Activated naive CD4-positive, alpha-beta T cell treated with anti-CD3 and anti-CD28 coated beads, Interleukin-2, amount 10 ng/mL, durations not matched to agents 7 days and 5 days (primary cell): ENCODE results near the gene AKAIN1.

Source experiments
- CTCF ChIA-PET: fragments of 350-600 bp; sonication (Branson Sonifier 250); formaldehyde crosslinking; loops from one replicate; lab custom pipeline; 2021; ENCODE audit warnings: antibody characterized with exemption; lab: Charles Lee
- DNase-seq: peaks from one replicate; pipeline ENCODE4 v3.0.0-alpha.2; 2020
- H3K27ac Mint-ChIP-seq: one replicate; pipeline ENCODE4 v1.8.0; 2021; ENCODE audit warnings: mild to moderate bottlenecking, moderate library complexity, mixed read lengths
- H3K27me3 Mint-ChIP-seq: one replicate; pipeline ENCODE4 v1.8.0; 2021; ENCODE audit warnings: mild to moderate bottlenecking, mixed read lengths
- H3K36me3 Mint-ChIP-seq: one replicate; pipeline ENCODE4 v1.8.0; 2021; ENCODE audit warnings: mixed read lengths
- H3K4me1 Mint-ChIP-seq: one replicate; pipeline ENCODE4 v1.8.0; 2021; ENCODE audit warnings: mixed read lengths
- H3K4me3 Mint-ChIP-seq: one replicate; pipeline ENCODE4 v1.8.0; 2021; ENCODE audit warnings: mild to moderate bottlenecking, moderate library complexity, mixed read lengths
- H3K9me3 Mint-ChIP-seq: one replicate; pipeline ENCODE4 v1.8.0; 2021; ENCODE audit warnings: mixed read lengths

Gene AKAIN1

GRCh38 chr18:5178519-5178918 lies 18.5 kb downstream of the AKAIN1 start:
- H3K27me3 Mint-ChIP-seq: no peaks in the 10 kb centered on the region
- DNase-seq: no peak
- CTCF ChIA-PET: no interaction called here
- no peaks in the 10 kb centered on the region for H3K9me3 Mint-ChIP-seq
- H3K4me3 Mint-ChIP-seq: no peak overlapping the region
- H3K36me3 Mint-ChIP-seq: no peaks in the 10 kb centered on the region
- peaks cover 10% of the 10 kb centered on the region for H3K4me1 Mint-ChIP-seq
- no peak overlapping the region for H3K27ac Mint-ChIP-seq

GRCh38 chr18:5175378-5175777 lies 21.7 kb downstream of the AKAIN1 start:
- H3K4me1 Mint-ChIP-seq: peaks cover 10% of the 10 kb centered on the region
- no peak overlapping the region for H3K27ac Mint-ChIP-seq
- no peak for DNase-seq

DNA sequence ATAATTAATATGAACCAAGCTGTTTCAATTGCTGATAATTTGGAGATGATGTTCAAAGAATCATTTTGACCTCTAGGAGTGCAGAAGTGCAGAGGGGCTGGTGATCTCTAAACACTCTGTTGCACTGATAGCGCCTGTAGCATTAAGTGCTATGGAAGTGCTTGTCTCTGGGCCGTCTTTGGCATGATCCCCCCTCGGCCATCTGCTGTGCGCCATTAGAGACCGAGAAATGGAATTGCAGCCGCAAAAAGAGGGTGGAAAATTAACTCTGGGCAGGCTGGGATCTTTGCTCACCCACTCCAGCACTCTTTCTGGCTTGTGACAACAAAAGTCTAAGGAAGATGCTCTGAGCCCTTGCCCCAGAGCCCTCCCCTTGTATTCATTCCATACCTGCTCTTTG lies 23.4 kb downstream of the AKAIN1 start:
- Mint-ChIP-seq H3K9me3 (no peaks in the 10 kb centered on the region), H3K27ac (no peak overlapping the region), H3K4me1 (peaks cover 13% of the 10 kb centered on the region), H3K27me3 (no peaks in the 10 kb centered on the region), H3K4me3 (no peak overlapping the region), H3K36me3 (peaks cover 1% of the 10 kb centered on the region)
- no peak for DNase-seq
- CTCF ChIA-PET: no interaction called here

More at GRCh38 chr18:5175378-5175777, 21.7 kb downstream of the AKAIN1 start:
- CTCF ChIA-PET: no interaction called here
- no peaks in the 10 kb centered on the region for H3K36me3 Mint-ChIP-seq
- H3K27me3 Mint-ChIP-seq: no peaks in the 10 kb centered on the region
- H3K9me3 Mint-ChIP-seq: no peaks in the 10 kb centered on the region
- H3K4me3 Mint-ChIP-seq: no peak overlapping the region

GRCh38 chr18:5173236-5173635 lies 23.8 kb downstream of the AKAIN1 start:
- CTCF ChIA-PET: no interaction called here
- no peak for DNase-seq
- peaks cover 5% of the 10 kb centered on the region for H3K36me3 Mint-ChIP-seq
- H3K27me3 Mint-ChIP-seq: no peaks in the 10 kb centered on the region
- no peak overlapping the region for H3K4me3 Mint-ChIP-seq
- no peak overlapping the region for H3K27ac Mint-ChIP-seq
- no peaks in the 10 kb centered on the region for H3K9me3 Mint-ChIP-seq
- peaks cover 13% of the 10 kb centered on the region for H3K4me1 Mint-ChIP-seq

GRCh38 chr18:5167831-5168230 lies 29.2 kb downstream of the AKAIN1 start:
- Mint-ChIP-seq H3K27me3 (no peaks in the 10 kb centered on the region), H3K27ac (peak overlapping the region; percentile 83), H3K4me3 (peak overlapping the region; percentile 4), H3K9me3 (peaks cover 4% of the 10 kb centered on the region), H3K36me3 (peaks cover 5% of the 10 kb centered on the region), H3K4me1 (peaks cover 23% of the 10 kb centered on the region)
- CTCF ChIA-PET: no interaction called here
- peak; percentile 31 for DNase-seq

DNA sequence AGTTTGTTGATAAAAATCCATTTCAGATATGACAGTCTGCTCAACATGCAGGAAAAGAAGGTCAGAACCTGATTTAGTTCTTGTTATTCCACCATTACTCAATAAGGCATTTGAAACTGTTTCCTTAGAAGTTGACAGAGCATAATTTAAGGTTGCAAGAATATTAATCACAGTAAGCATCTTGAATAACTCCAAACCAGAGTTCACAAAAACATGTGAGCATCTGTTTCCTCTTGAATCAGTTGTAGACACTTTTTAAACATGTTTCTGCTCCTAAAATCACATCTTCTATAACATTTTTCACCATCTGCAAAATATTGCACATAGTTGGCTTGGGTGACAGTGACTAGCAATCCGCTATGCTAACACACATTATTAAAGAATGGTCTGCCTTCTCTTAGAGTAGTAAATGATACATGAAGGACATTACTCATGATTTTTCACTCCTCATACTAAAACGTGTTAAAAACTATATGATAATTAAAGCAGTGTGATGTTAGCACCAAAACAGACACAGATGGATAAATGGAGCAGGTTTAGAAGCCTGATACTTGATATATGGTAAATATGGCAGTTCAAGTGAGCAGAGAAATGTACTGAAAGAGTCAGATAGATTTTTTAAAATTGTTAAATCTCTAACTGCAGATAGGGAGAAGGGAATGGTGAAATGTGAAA lies 30.3 kb downstream of the AKAIN1 start:
- no peak overlapping the region for H3K27ac Mint-ChIP-seq
- H3K9me3 Mint-ChIP-seq: peaks cover 4% of the 10 kb centered on the region
- H3K4me3 Mint-ChIP-seq: no peak overlapping the region
- peaks cover 5% of the 10 kb centered on the region for H3K36me3 Mint-ChIP-seq
- no peak for DNase-seq
- CTCF ChIA-PET: no interaction called here
- no peaks in the 10 kb centered on the region for H3K27me3 Mint-ChIP-seq
- H3K4me1 Mint-ChIP-seq: peaks cover 23% of the 10 kb centered on the region

GRCh38 chr18:5164903-5165302 lies 32.2 kb downstream of the AKAIN1 start:
- Mint-ChIP-seq H3K27me3 (no peaks in the 10 kb centered on the region), H3K4me3 (no peak overlapping the region), H3K27ac (no peak overlapping the region), H3K4me1 (peaks cover 27% of the 10 kb centered on the region), H3K9me3 (peaks cover 4% of the 10 kb centered on the region), H3K36me3 (peaks cover 5% of the 10 kb centered on the region)
- no peak for DNase-seq
- CTCF ChIA-PET: no interaction called here

- no peaks in the 10 kb centered on the region for H3K36me3 Mint-ChIP-seq
- H3K4me3 Mint-ChIP-seq: no peak overlapping the region
- CTCF ChIA-PET: no interaction called here
- H3K4me1 Mint-ChIP-seq: peaks cover 28% of the 10 kb centered on the region
- H3K27me3 Mint-ChIP-seq: no peaks in the 10 kb centered on the region
- DNase-seq: no peak
- no peak overlapping the region for H3K27ac Mint-ChIP-seq
- no peaks in the 10 kb centered on the region for H3K9me3 Mint-ChIP-seq
Measured at GRCh38 chr18:5162111-5162510, 34.9 kb downstream of the AKAIN1 start.

- Mint-ChIP-seq H3K36me3 (no peaks in the 10 kb centered on the region), H3K27ac (peak overlapping the region; percentile 76), H3K9me3 (no peaks in the 10 kb centered on the region), H3K4me3 (no peak overlapping the region), H3K4me1 (peaks cover 24% of the 10 kb centered on the region), H3K27me3 (no peaks in the 10 kb centered on the region)
- CTCF ChIA-PET: no interaction called here
- DNase-seq: peak; percentile 26
Measured at GRCh38 chr18:5159080-5159479, 38.0 kb downstream of the AKAIN1 start.

DNA sequence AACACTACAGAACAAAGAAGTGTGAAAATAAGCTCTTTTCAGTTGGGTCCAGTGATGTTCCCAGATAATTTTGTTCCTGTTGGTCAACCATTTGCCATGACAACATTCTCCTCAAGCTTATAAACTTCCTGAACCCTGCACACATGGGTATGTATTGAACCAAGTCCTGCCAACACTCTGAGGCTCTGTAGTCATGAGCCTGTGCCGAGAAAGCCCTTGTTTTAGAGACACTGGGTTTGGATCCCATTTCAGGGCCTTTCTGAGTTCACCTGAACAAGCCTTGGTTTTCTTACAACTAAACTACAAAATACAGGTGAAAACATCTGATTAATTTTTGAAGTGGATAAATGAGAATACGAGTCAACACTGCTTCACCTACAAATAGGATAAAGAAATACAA lies 38.5 kb downstream of the AKAIN1 start:
- CTCF ChIA-PET: no interaction called here
- Mint-ChIP-seq H3K36me3 (no peaks in the 10 kb centered on the region), H3K4me3 (no peak overlapping the region), H3K27ac (peak overlapping the region; percentile 76), H3K27me3 (no peaks in the 10 kb centered on the region), H3K9me3 (no peaks in the 10 kb centered on the region), H3K4me1 (peaks cover 24% of the 10 kb centered on the region)
- no peak for DNase-seq

DNA sequence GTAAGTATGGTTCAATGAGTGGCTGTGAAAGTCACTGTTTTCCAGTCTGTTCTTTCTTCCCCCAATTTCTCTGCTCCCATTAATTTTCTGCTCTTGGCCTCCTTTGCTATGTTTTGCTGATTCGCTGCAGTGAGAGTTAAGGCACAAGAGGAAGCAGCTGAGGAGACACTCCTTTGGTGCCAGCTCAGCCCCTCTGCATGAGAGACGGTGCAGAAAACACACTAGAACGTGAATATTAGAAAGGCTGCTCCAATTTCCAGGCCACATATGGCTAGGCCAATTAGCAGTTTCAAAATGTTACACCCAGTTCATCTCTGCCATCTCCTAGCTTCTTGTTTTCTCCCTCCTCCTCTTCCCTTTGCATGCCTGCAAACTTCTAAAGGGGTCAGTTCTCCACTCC lies 38.9 kb downstream of the AKAIN1 start:
- DNase-seq: no peak
- Mint-ChIP-seq H3K27me3 (no peaks in the 10 kb centered on the region), H3K9me3 (no peaks in the 10 kb centered on the region), H3K36me3 (no peaks in the 10 kb centered on the region), H3K27ac (peak overlapping the region; percentile 76), H3K4me1 (peaks cover 24% of the 10 kb centered on the region), H3K4me3 (no peak overlapping the region)
- CTCF ChIA-PET: no interaction called here

GRCh38 chr18:5155907-5156287 lies 41.2 kb downstream of the AKAIN1 start:
- CTCF ChIA-PET: no interaction called here
- Mint-ChIP-seq H3K36me3 (no peaks in the 10 kb centered on the region), H3K27ac (no peak overlapping the region), H3K4me1 (peaks cover 24% of the 10 kb centered on the region), H3K4me3 (no peak overlapping the region), H3K9me3 (no peaks in the 10 kb centered on the region), H3K27me3 (no peaks in the 10 kb centered on the region)
- no peak for DNase-seq

DNA sequence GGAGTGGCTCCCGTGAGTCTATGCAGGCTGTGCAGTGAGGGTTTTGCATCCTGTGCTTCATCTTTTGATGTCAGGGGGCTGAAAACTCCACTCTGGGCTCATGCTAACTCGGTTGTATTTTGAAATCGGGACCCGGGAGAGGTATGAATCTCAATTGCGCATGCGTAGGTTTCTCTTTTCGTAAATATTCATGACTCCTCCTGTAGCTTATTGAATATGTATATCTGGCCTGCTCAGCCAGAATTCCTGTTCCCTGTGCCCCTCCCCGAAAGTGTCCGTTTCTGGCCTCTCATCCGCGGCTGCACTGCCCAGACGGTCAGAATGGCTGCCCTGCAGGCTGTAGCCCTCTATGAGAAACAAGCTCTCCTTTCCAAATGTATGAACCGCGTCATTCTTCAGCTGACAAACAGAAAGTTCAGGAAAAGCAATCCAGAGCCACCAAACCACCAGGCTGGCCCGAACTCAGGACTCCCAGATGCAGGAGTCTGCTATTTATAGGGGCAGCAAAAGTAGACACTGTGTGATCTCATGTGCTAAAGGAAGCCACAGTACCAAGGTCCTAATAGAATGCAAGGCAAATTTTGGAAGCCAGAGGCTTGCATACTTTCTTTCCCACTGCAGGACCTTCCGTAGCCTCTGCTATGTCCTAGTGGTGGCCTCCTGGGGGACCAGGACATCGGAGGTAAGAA lies 41.7 kb downstream of the AKAIN1 start:
- peaks cover 2% of the 10 kb centered on the region for H3K27me3 Mint-ChIP-seq
- no peak overlapping the region for H3K27ac Mint-ChIP-seq
- CTCF ChIA-PET: no interaction called here
- peaks cover 21% of the 10 kb centered on the region for H3K4me1 Mint-ChIP-seq
- DNase-seq: no peak
- no peaks in the 10 kb centered on the region for H3K36me3 Mint-ChIP-seq
- H3K9me3 Mint-ChIP-seq: no peaks in the 10 kb centered on the region
- no peak overlapping the region for H3K4me3 Mint-ChIP-seq

DNA sequence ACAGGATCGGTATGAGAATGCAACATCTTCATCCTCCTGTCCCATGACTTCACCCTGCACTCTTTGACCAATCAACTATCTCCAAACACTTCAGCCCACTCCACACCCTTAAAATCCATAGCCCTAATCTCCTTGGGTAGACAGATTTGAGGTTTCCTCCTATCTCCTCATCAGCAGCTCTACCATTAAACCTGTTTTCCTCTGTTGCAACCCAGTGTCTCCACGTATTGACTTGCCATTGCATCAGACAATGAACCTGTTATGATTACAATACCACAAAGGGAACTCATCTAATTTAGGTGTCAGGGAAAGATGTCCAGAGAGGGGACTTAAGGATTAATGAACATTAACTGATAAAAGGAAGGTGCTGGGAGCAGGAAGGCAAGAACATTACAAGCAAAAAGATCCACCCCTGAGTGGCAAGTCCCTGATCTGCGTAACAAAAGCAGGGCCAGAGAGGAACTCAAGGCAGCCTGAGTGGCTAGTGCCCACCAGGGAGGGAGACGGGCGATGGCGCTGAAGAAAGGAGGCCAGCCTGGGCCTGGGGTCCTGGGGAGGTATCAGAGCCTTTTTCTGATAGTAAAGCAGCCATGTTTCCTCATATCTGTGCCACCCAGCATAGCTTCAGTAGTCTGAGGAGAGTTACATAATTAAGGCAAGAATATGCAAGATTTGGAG lies 44.6 kb downstream of the AKAIN1 start:
- Mint-ChIP-seq H3K27me3 (peaks cover 3% of the 10 kb centered on the region), H3K36me3 (no peaks in the 10 kb centered on the region), H3K27ac (no peak overlapping the region), H3K9me3 (no peaks in the 10 kb centered on the region), H3K4me1 (no peaks in the 10 kb centered on the region), H3K4me3 (no peak overlapping the region)
- no peak for DNase-seq
- CTCF ChIA-PET: no interaction called here

GRCh38 chr18:5150894-5151293 lies 46.2 kb downstream of the AKAIN1 start:
- no peak overlapping the region for H3K4me3 Mint-ChIP-seq
- H3K4me1 Mint-ChIP-seq: peaks cover 5% of the 10 kb centered on the region
- CTCF ChIA-PET: no interaction called here
- no peak for DNase-seq
- H3K36me3 Mint-ChIP-seq: no peaks in the 10 kb centered on the region
- no peaks in the 10 kb centered on the region for H3K9me3 Mint-ChIP-seq
- peaks cover 3% of the 10 kb centered on the region for H3K27me3 Mint-ChIP-seq
- H3K27ac Mint-ChIP-seq: no peak overlapping the region
